GM19328 (cell line): Measurements from ENCODE around the gene ZKSCAN1.
"Not testable (repeated sequence)": the region's sequence is repeated elsewhere in the genome, so short reads cannot be mapped to it uniquely, and the experiment has no call there.

Experiments
- ATAC-seq: cut with Tn5 transposase; IDR thresholded peaks from one replicate; pipeline ENCODE4 v1.9.1; 2021; ENCODE audit warnings: mild to moderate bottlenecking, moderate library complexity; ENCODE audit not compliant: unreplicated experiment

Gene ZKSCAN1

DNA sequence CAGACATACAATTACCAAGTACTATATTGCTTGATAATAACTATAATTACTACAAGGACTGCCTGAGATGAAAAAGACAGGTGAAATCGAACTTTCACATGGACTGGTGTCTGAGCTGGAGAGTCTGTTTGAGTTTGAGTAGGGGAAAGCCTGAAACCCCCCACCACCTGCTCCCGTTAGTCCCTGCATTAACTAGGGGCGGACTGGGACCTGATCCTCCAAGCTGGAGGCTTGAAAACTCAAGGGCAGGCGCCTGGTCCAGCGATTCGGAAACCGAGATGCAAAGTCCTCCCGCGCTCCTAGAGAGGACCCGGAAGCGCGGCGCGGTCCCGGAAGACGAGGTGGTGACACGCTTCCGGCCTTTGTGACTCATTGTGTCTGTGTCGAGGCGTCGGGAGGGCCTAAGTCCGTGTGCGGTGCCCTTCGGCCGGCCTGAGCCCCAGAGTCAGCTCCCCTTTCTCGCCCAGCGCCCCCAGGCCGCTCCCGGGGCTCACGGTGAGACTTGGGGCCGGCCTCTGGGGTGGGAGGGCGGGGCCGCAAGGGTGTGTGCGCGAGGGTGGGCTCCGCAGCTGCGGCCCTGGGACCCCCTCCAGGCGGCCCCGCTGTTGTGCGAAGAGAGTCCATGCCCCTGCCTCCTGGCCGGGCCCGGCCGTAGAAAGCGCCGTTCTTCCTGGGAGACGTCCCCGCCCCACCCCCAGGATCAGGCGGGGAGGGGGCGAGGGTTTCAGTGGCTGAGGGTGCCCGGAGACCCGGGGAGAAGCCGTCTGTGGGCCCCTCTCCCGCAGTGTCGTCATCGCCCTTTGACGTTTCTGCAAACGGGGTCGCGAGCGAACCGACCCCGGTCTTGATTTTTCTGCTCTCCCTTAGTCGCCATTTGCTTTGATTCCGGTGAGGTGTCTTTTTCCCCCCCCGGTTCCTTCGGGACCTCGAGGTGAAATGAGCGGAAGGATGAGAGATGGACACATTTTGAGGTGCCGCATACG, at the start of gene ZKSCAN1:
Gene ZKSCAN1, plus strand, starts transcription at position 365 of the 983 bp plus-strand sequence. CDS start 7,911 bp downstream, outside the sequence.
- peak; percentile 93 for ATAC-seq

DNA sequence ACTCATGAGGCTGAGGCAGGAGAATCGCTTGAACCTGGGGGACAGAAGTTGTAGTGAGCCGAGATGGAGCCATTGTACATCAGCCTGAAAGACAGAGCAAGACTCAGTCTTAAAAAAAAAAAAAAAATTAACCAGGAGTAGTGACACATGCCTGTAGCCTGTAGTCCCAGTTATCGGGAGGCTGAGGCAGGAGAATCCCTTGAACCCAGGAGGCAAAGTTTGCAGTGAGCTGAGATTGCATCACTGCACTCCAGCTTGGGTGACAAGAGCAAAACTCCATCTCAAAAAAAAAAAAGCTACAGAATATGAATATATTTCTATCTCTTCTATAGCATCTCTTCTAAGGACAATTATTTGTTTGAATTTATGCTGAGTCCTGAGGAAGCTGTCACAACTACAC, 46.1 kb upstream of the ZKSCAN1 start:
- no peak for ATAC-seq

DNA sequence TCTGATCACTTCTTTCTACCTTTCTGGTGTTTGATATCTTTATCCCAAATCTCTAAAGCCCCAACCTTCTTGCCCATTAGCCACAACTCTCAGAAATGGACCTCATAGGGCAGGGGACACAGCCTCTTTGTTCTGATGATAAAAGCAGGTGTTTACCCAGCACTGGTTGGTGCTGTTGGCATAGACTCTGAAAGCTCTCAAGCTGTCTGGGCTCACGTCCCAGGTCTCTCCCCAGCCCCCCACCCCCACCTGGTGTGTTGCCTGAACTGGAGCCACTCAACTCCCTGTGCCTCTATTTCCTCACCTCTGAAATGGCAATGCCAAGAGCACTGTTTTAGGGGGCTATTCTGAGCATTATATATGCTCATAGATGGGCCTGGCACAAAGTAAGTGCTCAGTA, 45.6 kb upstream of the ZKSCAN1 start:
- not testable (repeated sequence) for ATAC-seq

DNA sequence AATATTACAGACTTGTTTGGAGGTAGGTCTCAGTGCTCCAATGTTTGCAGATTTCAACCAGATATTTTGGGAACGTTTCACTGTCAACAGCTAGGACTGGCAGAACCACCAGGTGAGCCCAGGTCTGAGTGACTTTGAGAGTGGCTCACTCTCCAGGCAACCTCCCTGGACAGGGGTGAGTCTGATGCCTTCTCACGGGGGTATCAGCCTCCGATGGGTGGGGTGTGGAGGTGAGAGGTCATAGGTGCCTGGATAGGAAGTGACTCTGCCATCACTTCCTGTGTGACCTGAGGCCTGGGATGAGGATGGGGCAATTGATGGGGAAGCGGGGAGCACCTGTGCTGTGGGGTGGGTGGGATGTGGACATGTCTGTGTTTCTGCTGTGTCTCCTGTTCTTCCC, 44.2 kb upstream of the ZKSCAN1 start:
- no peak for ATAC-seq

DNA sequence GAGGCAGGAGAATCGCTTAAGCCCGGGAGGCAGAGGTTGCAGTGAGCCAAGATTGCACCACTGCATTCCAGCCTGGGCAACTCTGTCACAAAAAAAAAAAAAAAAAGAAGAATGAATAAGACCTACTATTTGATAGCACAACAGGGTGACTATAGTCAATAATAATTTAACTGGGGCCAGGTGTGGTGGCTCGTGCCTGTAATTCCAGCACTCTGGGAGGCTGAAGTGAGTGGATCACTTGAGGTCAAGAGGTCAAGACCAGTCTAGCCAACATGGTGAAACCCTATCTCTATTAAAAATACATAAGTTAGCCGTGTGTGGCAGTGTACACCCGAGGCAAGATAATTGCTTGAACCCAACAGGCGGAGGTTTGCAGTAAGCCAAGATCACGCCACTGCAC, 41.6 kb upstream of the ZKSCAN1 start:
- not testable (repeated sequence) for ATAC-seq

DNA sequence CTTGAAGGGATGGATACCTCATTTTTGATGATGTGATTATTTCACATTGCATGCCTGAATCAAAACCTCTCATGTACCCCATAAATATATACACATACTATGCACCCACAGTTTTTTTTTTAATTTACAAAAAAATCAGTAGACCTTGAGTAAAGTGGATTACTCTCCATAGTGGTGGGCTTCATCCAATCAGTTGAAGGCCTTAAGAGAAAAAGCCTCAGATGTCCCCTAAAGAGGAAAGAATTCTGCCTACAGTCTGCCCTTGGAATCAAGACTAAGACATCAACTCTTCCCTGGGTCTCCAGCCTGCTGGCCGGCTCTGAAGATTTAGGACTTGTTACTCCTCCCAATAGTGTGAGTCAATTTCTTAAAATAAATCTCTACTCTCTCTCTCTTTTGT, 40.7 kb upstream of the ZKSCAN1 start:
- no peak for ATAC-seq

DNA sequence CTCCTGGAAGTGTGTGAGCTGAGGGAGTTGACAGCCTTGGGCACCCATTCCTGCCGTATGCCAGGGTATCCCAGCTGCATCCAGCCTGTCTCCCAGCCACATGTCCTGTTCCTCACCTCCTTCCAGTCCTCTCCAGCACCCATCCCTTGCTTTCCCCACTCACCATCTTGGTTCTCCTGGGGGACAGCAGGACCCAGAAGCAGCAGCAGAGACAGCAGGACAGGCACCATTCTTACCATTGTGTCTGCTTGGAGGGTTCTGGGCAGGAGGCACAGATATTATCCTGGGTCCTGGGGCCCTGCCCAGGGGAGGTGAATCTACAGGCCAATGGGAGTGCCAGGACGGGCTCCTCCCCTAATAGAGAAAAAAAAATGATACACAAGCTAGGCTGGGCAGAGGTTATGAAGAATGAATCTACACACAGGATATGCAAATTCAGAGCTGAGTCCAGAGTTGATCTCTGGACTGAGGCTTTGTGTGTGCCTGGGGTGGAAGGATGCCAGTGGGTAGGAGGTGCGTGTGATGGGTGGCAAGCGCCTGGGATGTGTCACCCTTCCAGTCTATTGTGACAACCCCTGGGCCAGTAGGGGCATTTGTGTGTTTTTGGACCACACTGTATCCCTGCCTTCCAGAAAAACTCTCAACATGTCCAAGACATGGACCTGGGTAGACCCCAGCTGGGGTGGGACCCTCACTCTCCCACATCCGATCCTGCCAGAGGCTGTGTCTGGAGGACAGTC, 39.4 kb upstream of the ZKSCAN1 start, which contains the start of gene AZGP1:
Gene AZGP1, minus strand, starts transcription at position 250 of the 740 bp plus-strand sequence. Its CDS starts 11 bp downstream, at position 239.
- no peak for ATAC-seq

DNA sequence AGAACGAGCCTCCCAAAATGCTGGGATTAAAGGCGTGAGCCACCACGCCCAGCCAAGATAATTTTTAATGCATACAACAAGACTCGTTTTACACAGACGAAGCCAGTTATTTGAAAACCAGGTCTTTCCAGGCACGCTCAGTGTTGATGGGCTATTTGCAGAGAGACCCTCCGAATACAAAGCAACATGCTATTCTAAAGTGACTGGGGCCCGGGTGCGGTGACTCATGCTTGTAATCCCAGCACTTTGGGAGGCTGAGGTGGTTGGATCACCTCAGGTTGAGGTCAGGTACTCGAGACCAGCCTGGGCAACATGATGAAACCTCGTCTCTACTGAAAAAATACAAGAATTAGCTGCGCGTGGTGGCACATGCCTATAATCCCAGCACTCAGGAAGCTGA, 38.8 kb upstream of the ZKSCAN1 start:
- ATAC-seq, result no peak

DNA sequence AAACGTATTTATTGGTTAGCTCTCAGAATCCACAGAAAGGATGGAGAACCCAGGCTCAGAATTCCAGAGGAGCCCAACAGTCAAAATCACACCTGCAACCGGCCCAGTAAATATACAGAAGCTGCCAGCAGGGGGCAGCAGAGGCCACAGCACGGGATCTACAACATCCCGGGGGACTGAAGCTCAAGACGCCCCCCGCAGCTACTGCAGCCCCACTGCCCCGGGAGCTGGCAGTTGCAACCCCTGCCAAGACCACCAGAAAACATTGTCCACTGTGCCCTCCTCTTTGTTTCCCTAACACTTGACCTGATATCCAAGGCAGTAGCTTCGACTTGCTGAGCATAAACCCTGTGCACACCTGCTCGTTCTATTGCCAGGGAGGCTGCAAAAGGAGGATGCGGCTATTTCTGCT, 35.6 kb upstream of the ZKSCAN1 start:
- not testable (repeated sequence) for ATAC-seq

DNA sequence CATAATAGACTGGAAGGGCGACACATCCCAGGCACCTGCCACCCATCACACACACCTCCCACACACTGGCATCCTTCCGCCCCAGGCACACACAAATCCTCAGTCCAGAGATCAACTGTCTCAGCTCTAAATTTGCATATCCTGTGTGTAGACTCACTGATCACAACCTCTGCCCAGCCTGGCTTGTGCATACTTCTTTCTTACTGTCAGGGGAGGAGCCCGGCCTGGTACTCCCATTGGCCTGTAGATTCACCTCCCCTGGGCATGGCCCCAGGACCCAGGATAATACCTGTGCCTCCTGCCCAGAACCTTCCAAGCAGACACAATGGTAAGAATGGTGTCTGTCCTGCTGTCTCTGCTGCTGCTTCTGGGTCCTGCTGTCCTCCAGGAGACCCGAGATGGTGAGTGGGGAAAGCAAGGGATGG, 34.9 kb upstream of the ZKSCAN1 start:
- not testable (repeated sequence) for ATAC-seq

DNA sequence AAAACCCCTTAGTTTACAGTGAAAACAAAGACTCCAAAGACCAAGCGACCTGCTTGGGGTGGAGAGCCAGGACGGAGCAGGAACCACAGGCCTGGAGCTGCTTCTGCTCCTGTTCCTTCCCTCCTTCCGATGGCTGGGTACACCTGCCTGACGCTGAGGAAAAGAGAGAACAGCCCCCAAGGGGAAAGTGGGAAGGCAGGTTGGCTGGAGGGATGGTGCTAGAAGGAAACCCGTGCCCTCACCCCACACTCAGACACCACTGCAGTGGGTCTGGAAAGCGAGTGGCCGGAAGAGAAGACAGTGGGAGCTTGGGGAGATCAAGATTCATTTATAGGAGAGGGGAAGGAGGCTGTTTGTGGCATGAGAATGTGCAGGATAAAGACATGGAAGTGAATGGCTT, 34.3 kb upstream of the ZKSCAN1 start:
- not testable (repeated sequence) for ATAC-seq

DNA sequence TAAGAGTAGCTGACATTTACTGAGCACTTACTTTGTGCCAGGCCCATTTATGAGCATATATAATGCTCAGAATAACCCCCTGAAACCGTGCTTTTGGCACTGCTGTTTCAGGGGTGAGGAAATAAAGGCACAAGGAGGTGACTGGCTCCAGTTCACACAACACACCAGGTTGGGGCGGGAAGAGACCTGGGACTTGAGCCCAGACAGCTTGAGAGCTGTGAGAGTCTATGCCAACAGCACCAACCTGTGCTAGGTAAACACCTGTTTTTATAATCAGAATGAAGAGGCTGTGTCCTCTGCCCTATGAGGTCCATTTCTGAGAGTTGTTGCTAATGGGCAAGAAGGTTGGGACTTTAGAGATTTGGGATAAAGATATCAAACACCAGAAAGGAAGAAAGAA, 30.8 kb upstream of the ZKSCAN1 start:
- no peak for ATAC-seq

DNA sequence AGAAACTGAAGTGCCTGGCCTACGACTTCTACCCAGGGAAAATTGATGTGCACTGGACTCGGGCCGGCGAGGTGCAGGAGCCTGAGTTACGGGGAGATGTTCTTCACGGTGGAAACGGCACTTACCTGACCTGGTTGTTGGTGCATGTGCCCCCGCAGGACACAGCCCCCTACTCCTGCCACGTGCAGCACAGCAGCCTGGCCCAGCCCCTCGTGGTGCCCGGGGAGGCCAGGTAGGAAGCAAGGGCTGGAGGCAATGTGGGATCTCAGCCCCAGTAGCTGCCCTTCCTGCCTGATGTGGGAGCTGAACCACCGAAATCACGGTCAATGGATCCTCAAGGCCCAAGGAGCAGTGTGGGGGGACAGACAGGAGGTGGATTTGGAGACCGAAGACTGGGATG, 28.1 kb upstream of the ZKSCAN1 start:
- ATAC-seq, result not testable (repeated sequence)

DNA sequence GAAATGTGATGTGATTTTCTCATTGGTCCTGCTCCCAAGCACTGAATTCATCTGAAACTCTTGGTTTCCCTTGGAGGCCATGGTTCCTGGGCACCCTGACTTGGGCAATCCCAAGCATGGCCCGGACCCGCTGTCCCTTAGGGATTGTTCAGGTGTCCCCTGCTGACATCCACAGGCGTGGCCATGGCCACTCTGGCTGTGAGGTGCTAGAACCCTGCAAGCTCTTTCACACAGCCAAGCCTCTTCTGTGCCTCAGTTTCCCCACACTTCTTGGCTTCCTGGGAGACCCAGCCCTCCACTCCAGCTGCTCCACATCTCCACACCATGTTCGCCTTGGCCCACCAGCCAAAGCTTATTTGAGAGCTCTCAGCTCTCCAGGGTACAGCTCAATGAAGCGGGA, 27.6 kb upstream of the ZKSCAN1 start:
- ATAC-seq, result no peak

DNA sequence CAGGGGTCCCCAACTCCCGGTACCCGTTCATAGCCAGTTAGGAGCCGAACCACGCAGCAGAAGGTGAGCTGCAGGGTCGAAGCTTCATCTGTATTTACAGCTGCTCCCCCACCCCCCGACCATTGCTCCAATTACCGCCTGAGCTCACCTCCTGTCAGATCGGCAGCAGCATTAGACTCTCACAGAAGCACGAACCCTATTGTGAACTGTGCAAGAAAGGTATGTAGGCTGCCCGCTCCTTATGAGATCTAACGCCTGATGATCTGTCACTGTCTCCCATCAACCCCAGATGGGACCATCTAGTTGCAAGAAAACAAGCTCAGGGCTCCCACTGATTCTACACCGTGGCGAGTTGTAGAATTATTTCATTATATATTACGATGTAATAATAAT, 24.9 kb upstream of the ZKSCAN1 start:
- no peak for ATAC-seq

DNA sequence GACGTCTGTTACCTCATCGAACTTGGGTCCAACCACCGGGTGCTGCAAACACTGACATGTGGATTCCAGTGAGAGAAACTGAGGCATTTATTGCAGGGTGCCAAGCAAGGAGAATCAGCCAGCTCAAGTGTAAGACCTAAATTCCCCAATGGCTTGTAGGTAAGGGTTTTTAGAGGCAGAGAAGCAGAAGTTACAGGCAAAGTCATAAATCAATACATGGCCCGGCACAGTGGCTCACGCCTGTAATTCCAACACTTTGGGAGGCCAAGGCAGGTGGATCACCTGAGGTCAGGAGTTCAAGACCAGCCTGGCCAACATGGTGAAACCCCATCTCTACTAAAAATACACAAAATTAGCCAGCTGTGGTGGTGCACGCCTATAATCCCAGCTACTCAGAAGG, 23.9 kb upstream of the ZKSCAN1 start:
- not testable (repeated sequence) for ATAC-seq

DNA sequence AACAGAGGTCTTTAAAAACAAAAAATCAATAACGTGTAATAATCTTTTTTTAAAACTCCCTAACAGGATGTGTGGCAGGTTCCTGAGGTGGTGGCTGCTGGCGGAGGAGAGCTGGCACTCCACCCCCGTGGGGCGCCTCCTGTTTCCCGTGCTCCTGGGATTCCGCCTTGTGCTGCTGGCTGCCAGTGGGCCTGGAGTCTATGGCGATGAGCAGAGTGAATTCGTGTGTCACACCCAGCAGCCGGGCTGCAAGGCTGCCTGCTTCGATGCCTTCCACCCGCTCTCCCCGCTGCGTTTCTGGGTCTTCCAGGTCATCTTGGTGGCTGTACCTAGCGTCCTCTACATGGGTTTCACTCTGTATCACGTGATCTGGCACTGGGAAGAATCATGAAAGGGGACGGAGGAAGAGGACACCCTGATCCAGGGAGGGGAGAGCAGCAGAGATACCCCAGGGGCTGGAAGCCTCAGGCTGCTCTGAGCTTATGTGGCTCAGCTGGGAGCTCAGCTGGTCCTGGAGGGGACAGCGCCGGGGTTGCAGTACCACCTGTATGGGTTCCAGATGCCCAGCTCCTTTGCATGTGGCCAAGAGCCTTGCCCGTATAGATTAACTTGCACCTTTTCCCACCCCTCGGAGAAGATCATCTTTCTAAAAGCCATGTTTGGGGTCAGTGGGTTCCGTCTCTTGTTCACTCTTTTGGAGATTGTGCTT, 22.9 kb upstream of the ZKSCAN1 start:
- ATAC-seq, result no peak

DNA sequence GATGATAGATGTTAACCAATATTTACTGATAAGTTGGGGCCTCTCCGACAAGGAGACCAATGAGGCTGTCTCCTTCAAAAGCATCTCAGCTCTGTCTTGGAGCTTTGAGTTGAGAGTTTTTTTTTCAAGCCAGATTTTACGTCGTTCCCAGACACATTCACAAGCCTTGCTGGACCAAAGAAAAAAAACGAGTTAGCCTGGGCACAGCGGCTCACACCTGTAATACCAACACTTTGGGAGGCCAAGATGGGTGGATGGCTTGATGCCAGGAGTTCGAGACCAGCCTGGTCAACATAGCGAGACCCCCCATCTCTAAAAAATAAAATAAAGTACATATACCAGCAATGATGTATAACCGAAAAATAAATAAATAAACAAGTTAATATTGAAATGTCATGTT, 20.6 kb upstream of the ZKSCAN1 start:
- no peak for ATAC-seq

DNA sequence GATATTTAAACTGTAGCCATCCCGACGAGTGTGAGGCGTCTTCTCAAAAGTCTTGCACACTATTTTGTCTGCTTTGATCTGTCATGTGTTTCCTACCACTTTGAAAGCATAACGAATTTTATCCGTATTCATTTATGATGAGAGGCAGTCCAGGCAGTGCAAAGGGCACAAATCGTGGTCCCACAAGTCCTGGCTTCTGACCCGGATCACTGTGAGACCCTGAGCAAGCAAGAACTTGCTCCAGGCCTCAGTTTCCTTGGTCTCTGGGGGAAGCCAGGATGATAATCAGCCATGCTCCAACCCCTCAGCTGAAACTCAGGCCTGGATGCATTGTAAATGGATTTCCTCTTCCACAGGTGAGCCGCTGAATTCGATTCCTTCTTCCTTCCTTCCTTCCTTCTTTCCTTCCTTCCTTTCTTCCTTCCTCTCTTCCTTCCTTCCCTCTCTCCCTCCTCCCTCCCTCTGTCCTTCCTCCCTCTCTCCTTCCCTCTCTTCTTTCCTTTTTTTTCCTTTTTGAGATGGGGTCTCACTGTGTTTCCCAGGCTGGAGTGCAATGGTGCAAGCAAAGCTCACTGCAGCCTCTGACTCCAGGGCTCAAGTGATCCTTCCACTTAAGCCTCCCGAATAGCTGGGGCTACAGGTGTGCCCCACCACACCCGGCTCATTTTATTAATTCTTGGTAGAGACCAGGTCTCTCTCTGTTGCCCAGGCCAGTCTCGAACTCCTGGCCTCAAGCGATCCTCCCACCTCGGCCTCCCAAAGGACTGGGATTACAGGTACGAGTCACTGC, 18.4 kb upstream of the ZKSCAN1 start:
- ATAC-seq, result no peak

DNA sequence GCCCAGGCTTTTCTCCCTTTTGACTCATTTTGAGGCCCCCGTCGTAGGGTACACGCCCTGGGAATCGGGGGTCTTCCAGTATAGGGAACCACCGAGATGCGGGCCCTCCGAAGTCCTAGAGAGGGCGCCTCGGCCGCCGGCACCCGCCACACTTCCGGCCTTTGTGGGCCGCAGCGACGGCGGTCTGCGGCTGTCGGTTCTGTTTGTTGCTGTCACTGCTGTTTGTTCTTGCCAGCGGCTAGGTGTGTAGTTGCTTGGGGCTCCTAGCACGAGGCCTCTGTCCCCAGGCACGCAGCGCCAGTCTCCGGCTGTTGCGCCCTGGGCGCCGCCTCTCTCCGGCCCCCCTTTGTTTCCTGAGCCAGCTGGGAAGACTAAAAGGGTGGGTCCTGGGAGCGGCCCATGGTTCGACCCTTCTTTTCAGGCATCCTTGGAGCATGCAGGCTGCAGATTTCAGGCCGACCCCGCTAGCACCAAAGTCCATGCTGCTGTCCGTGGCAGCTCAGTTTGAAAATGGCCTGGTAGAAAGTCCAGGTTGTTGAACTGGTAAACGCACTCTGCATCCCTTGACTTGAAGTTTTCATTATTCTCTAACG, 17.8 kb upstream of the ZKSCAN1 start:
- ATAC-seq, result no peak
